Measurements from ENCODE around the gene TACC2. TPM values are rescaled to one million over a fixed set of nuclear protein-coding genes. Genes with fewer than 3 reads are reported as not detected.

Gene TACC2
- total and polyA plus RNA-seq, 2 experiments from 2014 or later = 30.8 to 35.9 TPM

DNA sequence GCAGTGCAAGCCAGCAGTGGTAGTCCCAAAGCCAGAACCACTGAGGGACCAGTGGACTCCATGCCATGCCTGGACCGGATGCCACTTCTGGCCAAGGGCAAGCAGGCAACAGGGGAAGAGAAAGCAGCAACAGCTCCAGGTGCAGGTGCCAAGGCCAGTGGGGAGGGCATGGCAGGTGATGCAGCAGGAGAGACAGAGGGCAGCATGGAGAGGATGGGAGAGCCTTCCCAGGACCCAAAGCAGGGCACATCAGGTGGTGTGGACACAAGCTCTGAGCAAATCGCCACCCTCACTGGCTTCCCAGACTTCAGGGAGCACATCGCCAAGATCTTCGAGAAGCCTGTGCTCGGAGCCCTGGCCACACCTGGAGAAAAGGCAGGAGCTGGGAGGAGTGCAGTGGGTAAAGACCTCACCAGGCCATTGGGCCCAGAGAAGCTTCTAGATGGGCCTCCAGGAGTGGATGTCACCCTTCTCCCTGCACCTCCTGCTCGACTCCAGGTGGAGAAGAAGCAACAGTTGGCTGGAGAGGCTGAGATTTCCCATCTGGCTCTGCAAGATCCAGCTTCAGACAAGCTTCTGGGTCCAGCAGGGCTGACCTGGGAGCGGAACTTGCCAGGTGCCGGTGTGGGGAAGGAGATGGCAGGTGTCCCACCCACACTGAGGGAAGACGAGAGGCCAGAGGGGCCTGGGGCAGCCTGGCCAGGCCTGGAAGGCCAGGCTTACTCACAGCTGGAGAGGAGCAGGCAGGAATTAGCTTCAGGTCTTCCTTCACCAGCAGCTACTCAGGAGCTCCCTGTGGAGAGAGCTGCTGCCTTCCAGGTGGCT, 97.7 kb downstream of the TACC2 start:
- Histone ChIP-seq H3K9me2 (ENCODE audit: insufficient read depth) (no peaks in the 10 kb centered on the region), H3F3A (replicated peaks; ENCODE audit: low read depth) (no peaks in the 10 kb centered on the region), H3K79me2 (replicated peaks; ENCODE audit: insufficient read depth) (no peaks in the 10 kb centered on the region), H3K4me2 (no peak overlapping the region), H4K20me1 (replicated peaks; ENCODE audit: insufficient read depth) (no peaks in the 10 kb centered on the region), H3K4me1 (ENCODE audit: insufficient read depth) (no peaks in the 10 kb centered on the region), H3K36me3 (ENCODE audit: insufficient read depth) (no peaks in the 10 kb centered on the region), H2AFZ (no peak overlapping the region), H3K27me3 (ENCODE audit: insufficient read depth) (no peaks in the 10 kb centered on the region), H3K27ac (ENCODE audit: low read depth) (no peak overlapping the region), H3K4me3 (no peak overlapping the region)
- no peak for TF ChIP-seq EZH2phosphoT487 (IDR thresholded peaks at IDR 0.05; ENCODE audit: unreplicated experiment)
- TF ChIP-seq STAT1 (IDR thresholded peaks at IDR 0.05; ENCODE audit: unreplicated experiment) = no peak
- no peak for TF ChIP-seq EZH2 (IDR thresholded peaks at IDR 0.05; ENCODE audit: low read depth, unreplicated experiment)
- no peak for TF ChIP-seq POLR2AphosphoS5 (IDR thresholded peaks at IDR 0.05; ENCODE audit: low read depth)
- TF ChIP-seq ZNF462 (CRISPR knock-in tag; IDR thresholded peaks at IDR 0.05) = no peak
- Mint-ChIP-seq H3K27me3 (ENCODE audit: insufficient read depth, low read depth, poor library complexity) (peaks cover 5% of the 10 kb centered on the region), H3K9me3 (no peaks in the 10 kb centered on the region), H3K4me3 (no peak overlapping the region), H3K36me3 (ENCODE audit: low read depth) (no peaks in the 10 kb centered on the region; the same call in 2 of the 3 replicates), H3K4me1 (no peaks in the 10 kb centered on the region), H3K27ac (no peak overlapping the region)
- ATAC-seq = no peak
- no peak for DNase-seq (ENCODE audit: low spot score)

DNA sequence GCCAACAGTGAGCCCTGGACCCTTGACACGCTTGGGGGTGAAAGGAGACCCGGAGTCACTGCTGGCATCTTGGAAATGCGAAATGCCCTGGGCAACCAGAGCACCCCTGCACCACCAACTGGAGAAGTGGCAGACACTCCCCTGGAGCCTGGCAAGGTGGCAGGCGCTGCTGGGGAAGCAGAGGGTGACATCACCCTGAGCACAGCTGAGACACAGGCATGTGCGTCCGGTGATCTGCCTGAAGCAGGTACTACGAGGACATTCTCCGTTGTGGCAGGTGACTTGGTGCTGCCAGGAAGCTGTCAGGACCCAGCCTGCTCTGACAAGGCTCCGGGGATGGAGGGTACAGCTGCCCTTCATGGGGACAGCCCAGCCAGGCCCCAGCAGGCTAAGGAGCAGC, 98.5 kb downstream of the TACC2 start:
- Histone ChIP-seq H3K4me3 (no peak overlapping the region), H3K27ac (ENCODE audit: low read depth) (no peak overlapping the region), H4K20me1 (replicated peaks; ENCODE audit: insufficient read depth) (no peaks in the 10 kb centered on the region), H3K27me3 (ENCODE audit: insufficient read depth) (no peaks in the 10 kb centered on the region), H3K36me3 (ENCODE audit: insufficient read depth) (no peaks in the 10 kb centered on the region), H3K4me2 (no peak overlapping the region), H3F3A (replicated peaks; ENCODE audit: low read depth) (no peaks in the 10 kb centered on the region), H3K4me1 (ENCODE audit: insufficient read depth) (no peaks in the 10 kb centered on the region), H2AFZ (no peak overlapping the region), H3K9me2 (ENCODE audit: insufficient read depth) (no peaks in the 10 kb centered on the region), H3K79me2 (replicated peaks; ENCODE audit: insufficient read depth) (no peaks in the 10 kb centered on the region)
- Mint-ChIP-seq H3K4me1 (no peaks in the 10 kb centered on the region), H3K36me3 (ENCODE audit: low read depth) (no peaks in the 10 kb centered on the region; the same call in 2 of the 3 replicates), H3K27me3 (ENCODE audit: insufficient read depth, low read depth, poor library complexity) (peaks cover 5% of the 10 kb centered on the region), H3K27ac (no peak overlapping the region), H3K4me3 (no peak overlapping the region), H3K9me3 (no peaks in the 10 kb centered on the region)
- no peak for TF ChIP-seq JUNB (IDR thresholded peaks at IDR 0.05; ENCODE audit: unreplicated experiment)
- DNase-seq (ENCODE audit: low spot score) (no peak), ATAC-seq (no peak)
